Measurements from ENCODE around the gene IL1R2. TPM values are rescaled to one million over a fixed set of nuclear protein-coding genes. Genes with fewer than 3 reads are reported as not detected.

IL1R2 gene
- total RNA-seq, 1 donor from 2014 or later = not detected

GRCh38 chr2:102029405-102029804 lies 37.6 kb downstream of the IL1R2 start:
- H3K9me3 Mint-ChIP-seq (ENCODE audit: unreplicated experiment) = peaks cover 2% of the 10 kb centered on the region
- no peaks in the 10 kb centered on the region for H3K36me3 Mint-ChIP-seq (ENCODE audit: unreplicated experiment)
- DNase-seq = no peak
- TF ChIP-seq, protein P1, sequence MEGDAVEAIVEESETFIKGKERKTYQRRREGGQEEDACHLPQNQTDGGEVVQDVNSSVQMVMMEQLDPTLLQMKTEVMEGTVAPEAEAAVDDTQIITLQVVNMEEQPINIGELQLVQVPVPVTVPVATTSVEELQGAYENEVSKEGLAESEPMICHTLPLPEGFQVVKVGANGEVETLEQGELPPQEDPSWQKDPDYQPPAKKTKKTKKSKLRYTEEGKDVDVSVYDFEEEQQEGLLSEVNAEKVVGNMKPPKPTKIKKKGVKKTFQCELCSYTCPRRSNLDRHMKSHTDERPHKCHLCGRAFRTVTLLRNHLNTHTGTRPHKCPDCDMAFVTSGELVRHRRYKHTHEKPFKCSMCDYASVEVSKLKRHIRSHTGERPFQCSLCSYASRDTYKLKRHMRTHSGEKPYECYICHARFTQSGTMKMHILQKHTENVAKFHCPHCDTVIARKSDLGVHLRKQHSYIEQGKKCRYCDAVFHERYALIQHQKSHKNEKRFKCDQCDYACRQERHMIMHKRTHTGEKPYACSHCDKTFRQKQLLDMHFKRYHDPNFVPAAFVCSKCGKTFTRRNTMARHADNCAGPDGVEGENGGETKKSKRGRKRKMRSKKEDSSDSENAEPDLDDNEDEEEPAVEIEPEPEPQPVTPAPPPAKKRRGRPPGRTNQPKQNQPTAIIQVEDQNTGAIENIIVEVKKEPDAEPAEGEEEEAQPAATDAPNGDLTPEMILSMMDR (IDR thresholded peaks at IDR 0.05; ENCODE audit: partially characterized antibody, unreplicated experiment) = no peak
- no peak overlapping the region for H3K4me3 Mint-ChIP-seq (ENCODE audit: unreplicated experiment)
- no peaks in the 10 kb centered on the region for H3K4me1 Mint-ChIP-seq (ENCODE audit: low read depth, unreplicated experiment)
- H3K27me3 Mint-ChIP-seq (ENCODE audit: unreplicated experiment) = peaks cover 3% of the 10 kb centered on the region
- H3K27ac Mint-ChIP-seq (ENCODE audit: unreplicated experiment) = no peak overlapping the region

GRCh38 chr2:102029952-102030351 lies 38.2 kb downstream of the IL1R2 start:
- no peak overlapping the region for H3K27ac Mint-ChIP-seq (ENCODE audit: unreplicated experiment)

DNA sequence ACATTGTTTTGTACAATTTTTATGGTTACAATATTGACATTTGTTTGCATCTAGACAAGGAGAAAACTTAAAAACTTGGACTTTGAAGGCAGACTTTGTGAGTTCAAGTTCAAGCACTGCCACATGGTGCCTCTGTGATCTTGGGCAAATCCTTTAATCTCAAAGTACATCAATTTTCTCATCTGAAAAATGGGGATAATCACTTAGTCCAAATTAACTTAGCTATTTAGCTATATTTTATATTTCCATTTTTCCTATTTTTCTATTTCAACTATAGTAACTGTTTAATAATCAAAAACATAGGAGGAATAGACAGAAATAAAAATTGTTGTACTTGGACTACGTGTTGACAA lies 38.7 kb downstream of the IL1R2 start:
- TF ChIP-seq, protein P1 (IDR thresholded peaks at IDR 0.05; ENCODE audit: partially characterized antibody, unreplicated experiment) = no peak
- Mint-ChIP-seq H3K4me1 (ENCODE audit: low read depth, unreplicated experiment) (no peaks in the 10 kb centered on the region), H3K27me3 (ENCODE audit: unreplicated experiment) (peaks cover 3% of the 10 kb centered on the region), H3K9me3 (ENCODE audit: unreplicated experiment) (peaks cover 2% of the 10 kb centered on the region), H3K27ac (ENCODE audit: unreplicated experiment) (no peak overlapping the region), H3K4me3 (ENCODE audit: unreplicated experiment) (no peak overlapping the region), H3K36me3 (ENCODE audit: unreplicated experiment) (no peaks in the 10 kb centered on the region)
- no peak for DNase-seq

More at GRCh38 chr2:102029952-102030351, 38.2 kb downstream of the IL1R2 start:
- H3K27me3 Mint-ChIP-seq (ENCODE audit: unreplicated experiment) = peaks cover 3% of the 10 kb centered on the region
- no peak overlapping the region for H3K4me3 Mint-ChIP-seq (ENCODE audit: unreplicated experiment)
- TF ChIP-seq, protein P1 (IDR thresholded peaks at IDR 0.05; ENCODE audit: partially characterized antibody, unreplicated experiment) = no peak
- peaks cover 2% of the 10 kb centered on the region for H3K9me3 Mint-ChIP-seq (ENCODE audit: unreplicated experiment)
- no peaks in the 10 kb centered on the region for H3K4me1 Mint-ChIP-seq (ENCODE audit: low read depth, unreplicated experiment)
- no peaks in the 10 kb centered on the region for H3K36me3 Mint-ChIP-seq (ENCODE audit: unreplicated experiment)
- no peak for DNase-seq

DNA sequence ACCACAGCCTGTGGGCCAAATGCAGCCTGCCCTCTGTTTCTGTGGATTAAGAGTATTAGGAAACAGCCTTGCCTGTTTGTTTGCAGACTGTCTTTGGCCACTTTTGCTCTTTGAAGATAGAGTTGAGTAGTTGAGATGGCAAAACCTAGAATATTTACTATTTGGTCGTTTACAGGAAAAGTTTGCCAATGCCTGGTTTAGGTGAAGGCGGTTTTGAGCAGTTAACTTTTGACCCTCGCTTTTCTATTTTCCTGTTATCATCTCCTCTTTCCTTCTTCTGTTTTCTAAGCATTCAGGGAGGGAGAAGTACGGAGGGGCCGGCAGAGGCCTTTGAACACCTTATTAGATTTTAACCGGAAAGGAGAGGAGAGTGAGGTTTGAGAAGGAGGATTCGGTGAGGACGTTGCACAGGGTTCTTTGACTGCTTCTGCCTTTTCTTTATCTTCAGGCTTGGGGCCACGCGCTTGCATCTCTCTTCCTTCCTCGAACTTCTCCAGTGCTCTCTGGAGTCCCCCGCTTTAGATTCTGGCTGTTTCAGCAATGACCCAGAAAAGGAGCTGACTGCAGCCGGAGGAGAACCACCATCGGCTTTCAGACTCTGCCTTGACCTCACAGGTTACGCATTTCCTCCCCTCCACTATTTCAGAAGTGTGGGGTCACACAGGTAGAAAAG lies 39.2 kb downstream of the IL1R2 start:
- no peak overlapping the region for H3K4me3 Mint-ChIP-seq (ENCODE audit: unreplicated experiment)
- peaks cover 3% of the 10 kb centered on the region for H3K27me3 Mint-ChIP-seq (ENCODE audit: unreplicated experiment)
- H3K9me3 Mint-ChIP-seq (ENCODE audit: unreplicated experiment) = peaks cover 2% of the 10 kb centered on the region
- H3K36me3 Mint-ChIP-seq (ENCODE audit: unreplicated experiment) = no peaks in the 10 kb centered on the region
- TF ChIP-seq, protein P1 (IDR thresholded peaks at IDR 0.05; ENCODE audit: partially characterized antibody, unreplicated experiment) = no peak
- no peak overlapping the region for H3K27ac Mint-ChIP-seq (ENCODE audit: unreplicated experiment)
- no peak for DNase-seq
- no peaks in the 10 kb centered on the region for H3K4me1 Mint-ChIP-seq (ENCODE audit: low read depth, unreplicated experiment)

- Mint-ChIP-seq H3K27ac (ENCODE audit: unreplicated experiment) (no peak overlapping the region), H3K4me3 (ENCODE audit: unreplicated experiment) (no peak overlapping the region), H3K27me3 (ENCODE audit: unreplicated experiment) (peaks cover 6% of the 10 kb centered on the region), H3K4me1 (ENCODE audit: low read depth, unreplicated experiment) (no peaks in the 10 kb centered on the region), H3K9me3 (ENCODE audit: unreplicated experiment) (peaks cover 4% of the 10 kb centered on the region), H3K36me3 (ENCODE audit: unreplicated experiment) (peaks cover 6% of the 10 kb centered on the region)
- TF ChIP-seq, protein P1 (IDR thresholded peaks at IDR 0.05; ENCODE audit: partially characterized antibody, unreplicated experiment) = no peak
- no peak for DNase-seq
Observed at GRCh38 chr2:102032368-102033030, 40.7 kb downstream of the IL1R2 start.
